C4-2B (cell line): Measurements from ENCODE around the gene FBLN5.

Experiments used
- H3K27ac ChIP-seq: fragments of 450-650 bp; 2 replicates; pipeline ENCODE4 v1.5.1; 2017
- CTCF ChIP-seq: fragments of 450-650 bp; conservative IDR thresholded peaks from 2 replicates; pipeline ENCODE4 v1.5.1; 2017; ENCODE audit warnings: mild to moderate bottlenecking
- ZFX ChIP-seq: fragments of 450-650 bp; IDR thresholded peaks from 2 replicates; pipeline ENCODE4 v1.6.1; 2017

Gene FBLN5

DNA sequence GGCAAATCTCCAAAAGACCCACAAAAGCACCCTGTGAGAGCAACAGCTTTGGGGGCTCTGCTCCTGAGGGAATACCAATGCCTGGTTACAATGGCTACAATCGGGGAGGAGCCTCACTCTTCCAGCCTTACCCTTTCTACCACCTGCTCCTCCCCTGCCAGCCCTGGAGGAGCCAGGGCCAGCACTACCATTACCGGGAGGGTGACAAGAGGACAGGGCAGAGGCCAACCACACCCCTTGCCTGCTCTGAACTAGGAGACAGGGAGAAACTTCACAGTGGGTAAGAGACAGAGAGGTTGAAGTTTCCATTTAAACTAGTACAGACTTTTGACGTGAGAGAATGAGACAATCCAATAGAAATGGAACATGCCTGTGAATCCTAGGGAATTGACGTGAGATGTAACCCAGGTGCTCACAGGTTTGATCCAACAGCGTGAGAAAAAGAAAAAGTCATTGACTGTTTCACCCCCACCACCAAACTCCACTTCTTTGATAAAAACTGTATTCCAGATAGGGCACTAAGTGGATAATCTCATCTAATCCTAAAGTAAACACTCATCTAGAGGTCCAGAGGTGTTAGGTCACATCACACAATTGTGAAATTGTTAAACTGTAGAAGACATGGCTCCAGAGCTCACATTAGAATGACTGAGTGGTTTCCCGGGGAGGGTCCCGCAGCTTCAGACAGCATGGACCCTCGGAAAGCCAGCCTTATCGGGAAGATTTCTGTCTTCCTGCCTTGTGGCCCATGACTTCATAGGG lies 71.8 kb downstream of the FBLN5 start:
- TF ChIP-seq ZFX (no peak), CTCF (no peak)
- H3K27ac ChIP-seq = no peak overlapping the region

DNA sequence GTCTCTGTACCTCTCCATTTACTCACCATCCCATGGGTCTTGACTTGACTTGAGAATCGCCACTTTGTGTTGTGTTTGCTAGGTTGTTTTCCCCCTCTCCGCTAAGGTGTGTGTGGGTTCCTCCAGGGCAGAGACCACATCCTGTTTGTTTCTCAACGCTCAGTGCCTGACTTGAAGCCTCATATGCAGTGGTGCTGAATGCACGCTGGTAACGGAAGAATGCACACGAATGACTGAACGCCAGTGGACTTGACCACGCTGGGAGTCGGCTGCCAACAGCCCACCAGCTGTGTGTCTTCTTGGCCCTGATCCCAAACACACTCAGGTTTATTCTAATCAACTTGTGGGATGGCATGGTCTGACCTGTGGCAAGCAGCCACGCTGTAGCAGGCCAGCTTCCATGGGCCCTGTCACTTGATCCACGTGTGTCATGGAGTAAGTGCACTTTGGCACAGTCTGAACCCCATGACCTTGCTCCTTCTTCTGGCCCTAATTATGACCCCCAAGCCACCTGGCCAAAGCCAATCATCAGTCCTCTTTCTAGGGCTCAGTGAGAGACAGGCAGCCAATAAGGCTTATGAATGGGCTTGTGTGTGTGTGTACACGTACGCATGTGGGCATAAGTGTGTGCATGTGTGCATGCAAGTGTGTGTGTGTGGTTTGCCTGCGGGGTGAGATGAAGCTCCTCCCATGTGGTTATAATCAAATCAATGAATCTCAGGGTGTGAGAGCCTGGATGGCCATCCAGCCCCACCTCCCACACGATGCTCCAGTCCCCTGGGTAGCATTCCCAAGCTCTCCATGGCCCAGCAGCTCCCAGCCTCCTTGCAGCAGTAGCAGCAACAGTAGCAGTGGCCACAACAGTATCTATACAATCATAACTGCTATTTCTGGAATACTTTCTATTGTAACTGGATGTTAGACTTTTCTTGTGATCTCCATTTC lies 73.8 kb downstream of the FBLN5 start:
- peak overlapping the region; percentile 91 for H3K27ac ChIP-seq
- TF ChIP-seq ZFX (no peak), CTCF (no peak)

- peak overlapping the region; percentile 91 for H3K27ac ChIP-seq
- no peak for TF ChIP-seq ZFX
These were observed 74.7 kb downstream of the FBLN5 start for GRCh38 chr14:91872517-91873470.

DNA sequence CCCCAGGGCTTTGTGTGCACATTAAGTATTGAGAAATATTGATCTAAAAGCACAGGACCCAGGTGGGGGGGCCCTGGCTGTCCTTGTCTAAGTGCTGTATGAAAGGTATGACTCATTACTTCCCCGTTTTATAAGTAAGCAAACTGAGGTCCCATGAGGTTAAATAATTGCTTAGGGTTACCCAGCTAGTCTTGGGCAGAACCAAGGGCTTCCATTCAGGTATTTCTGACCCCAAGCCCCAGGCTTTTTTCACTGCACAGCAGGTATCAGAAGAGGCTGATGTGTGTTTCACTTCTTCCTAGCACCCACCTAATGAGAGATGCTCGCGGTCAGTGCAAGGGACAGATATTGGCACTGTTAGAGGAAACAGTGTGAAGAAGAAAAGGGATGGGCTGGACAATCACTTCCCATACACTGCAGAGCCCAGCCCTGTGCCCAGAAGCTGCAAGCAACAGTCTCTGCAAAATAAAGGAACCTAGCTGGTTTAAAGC lies 75.4 kb downstream of the FBLN5 start:
- peak overlapping the region; percentile 91 for H3K27ac ChIP-seq
- no peak for TF ChIP-seq ZFX
- TF ChIP-seq CTCF = no peak

GRCh38 chr14:91871401-91871800 lies 76.1 kb downstream of the FBLN5 start:
- H3K27ac ChIP-seq = peak overlapping the region; percentile 91

GRCh38 chr14:91870890-91871289 lies 76.6 kb downstream of the FBLN5 start:
- TF ChIP-seq ZFX (no peak), CTCF (no peak)
- no peak overlapping the region for H3K27ac ChIP-seq

GRCh38 chr14:91870001-91870400 lies 77.5 kb downstream of the FBLN5 start:
- H3K27ac ChIP-seq = peak overlapping the region; percentile 14
- no peak for TF ChIP-seq CTCF
- TF ChIP-seq ZFX = no peak
